Right cardiac atrium (tissue), 5 donors: ENCODE measurements around the gene CARS1. TPM values are rescaled to one million over a fixed set of nuclear protein-coding genes. Genes with fewer than 3 reads are reported as not detected.
A peak's percentile ranks its signal among the peaks of the same experiment; 100 is the strongest.

ENCODE experiments used
- ATAC-seq, 2 donors: fragments of 200-7000 bp; cut with Tn5 transposase; one replicate each; pipeline versions ENCODE4 v1.8.0 to v1.9.1; 2020; ENCODE audit warnings: moderate library complexity in 2 of 2, mild to moderate bottlenecking in 1 of 2
- DNase-seq, 3 donors: peaks; one replicate each; pipeline ENCODE4 v3.0.0-alpha.2; 2020
- H3K27ac ChIP-seq: one replicate; pipeline ENCODE4 v1.5.1; 2013; ENCODE audit warnings: mild to moderate bottlenecking, low read length, control low read depth, moderate library complexity
- H3K27me3 ChIP-seq: one replicate; pipeline ENCODE4 v1.6.1; 2013; ENCODE audit not compliant: control insufficient read depth, insufficient read depth
- H3K4me1 ChIP-seq: one replicate; pipeline ENCODE4 v1.6.1; 2013; ENCODE audit warnings: low read length; ENCODE audit not compliant: control insufficient read depth, insufficient read depth
- H3K4me3 ChIP-seq: one replicate; pipeline ENCODE4 v1.5.1; 2013; ENCODE audit warnings: low read length, control low read depth
- H3K9me3 ChIP-seq: one replicate; pipeline ENCODE4 v1.6.1; 2013; ENCODE audit warnings: low read length; ENCODE audit not compliant: control insufficient read depth
- WGBS: extraction: QIAGEN DNeasy Blood & Tissue Kit; methylation state at CpG from one replicate; pipeline ENCODE4 v1.1.7; 2013; 5-methylcytosine and 5-hydroxymethylcytosine counted together
- intact Hi-C, 4 donors: fragments of 100-400 bp; cut with DNase I; formaldehyde crosslinking; loops; one replicate each; pipeline versions ENCODE4 v1.11.0 to v1.14.0; 2022 to 2023
- polyA plus RNA-seq: library from polyadenylated mRNA; stranded (reverse); fragments of 200-250 nt; gene quantifications from one replicate; pipeline ENCODE4 v1.2.3, GENCODE V29; 2013
- total RNA-seq, 4 donors: library from RNA; stranded (reverse); fragmentation: NEBNext Ultra II Directional; extraction: Animal tissue kit (Norgen Biotek cat#: 25700); gene quantifications; one replicate each; pipeline ENCODE4 v1.2.1, GENCODE V29; 2021
- donor health status: healthy with polysubstance abuse.
- donor health status: DM: no; HTN: yes; CAD: no.
- donor health status: DM: no; HTN: no; CAD: no.
- donor health status: DM: no; HTN: yes; CAD: no; lungs with severe emphysema.
- donor health status: DM: yes; HTN: yes; CAD: no.

CARS1 gene
- total and polyA plus RNA-seq, 5 donors, result 10.8 to 18.8 (median 16.2) TPM

- ATAC-seq, result no peak
Measured at GRCh38 chr11:3096909-3097530, 39.8 kb upstream of the CARS1 start.

GRCh38 chr11:3095712-3096361, 38.6 kb upstream of the CARS1 start:
- WGBS, result 44% methylated on average over 15 of the region's 15 CpGs
- ATAC-seq (peak; percentile 38 to 75), DNase-seq (peak in 2 of 3 donors; percentile 60 to 68)
- Histone ChIP-seq H3K27me3 (no peaks in the 10 kb centered on the region), H3K27ac (peak overlapping the region; percentile 61), H3K4me3 (no peak overlapping the region), H3K4me1 (no peaks in the 10 kb centered on the region), H3K9me3 (no peaks in the 10 kb centered on the region)
- intact Hi-C loops, result no loop called here

More at GRCh38 chr11:3096909-3097530, 39.8 kb upstream of the CARS1 start:
- no peaks in the 10 kb centered on the region for H3K4me1 ChIP-seq
- intact Hi-C loops, result no loop called here
- WGBS, result 86% methylated on average over 10 of the region's 10 CpGs
- DNase-seq, result no peak
- no peaks in the 10 kb centered on the region for H3K9me3 ChIP-seq
- H3K27ac ChIP-seq, result no peak overlapping the region
- H3K4me3 ChIP-seq, result no peak overlapping the region
- no peaks in the 10 kb centered on the region for H3K27me3 ChIP-seq

DNA sequence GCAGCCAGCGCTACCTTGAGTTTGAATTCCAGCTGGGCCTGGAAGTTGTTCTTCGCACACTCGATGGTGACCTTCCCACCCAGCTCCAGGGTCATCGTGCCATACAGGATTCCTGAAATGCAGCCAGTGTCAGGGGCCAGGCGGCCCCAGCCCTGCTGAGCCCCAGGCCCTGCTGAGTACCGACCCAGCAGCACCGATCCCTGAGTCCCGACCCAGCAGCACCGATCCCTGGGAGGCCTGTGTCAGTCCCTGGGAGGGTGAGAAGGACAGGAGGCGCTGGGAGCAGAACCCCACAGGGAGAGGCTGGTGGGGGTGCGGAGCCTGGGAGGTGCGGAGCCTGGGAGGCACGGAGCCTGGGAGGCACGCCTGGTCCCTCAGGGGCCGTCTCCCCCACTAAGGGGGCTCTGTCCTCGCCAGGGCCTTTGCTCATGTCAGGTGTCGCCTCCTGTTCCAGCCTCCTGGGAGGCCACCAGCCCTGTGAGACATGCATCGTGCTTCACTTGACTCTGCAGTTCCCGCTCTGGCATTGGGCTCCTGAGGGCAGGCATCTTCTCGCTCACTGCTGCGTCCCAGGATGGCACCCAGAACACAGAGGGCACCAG, 37.1 kb upstream of the CARS1 start:
- Histone ChIP-seq H3K4me3 (no peak overlapping the region), H3K4me1 (no peaks in the 10 kb centered on the region), H3K9me3 (no peaks in the 10 kb centered on the region), H3K27me3 (no peaks in the 10 kb centered on the region), H3K27ac (no peak overlapping the region)
- ATAC-seq (no peak), DNase-seq (no peak)
- WGBS, result 89% methylated on average over 21 of the region's 21 CpGs
- intact Hi-C loops, result loop anchor here in 2 of 4 donors (5.0 kb wide), 1 partner anchor 57 kb away; no protein-coding TSS in a partner anchor

- 78% methylated on average over 36 of the region's 36 CpGs for WGBS
- DNase-seq, result peak in 1 of 3 donors; percentile 59
- intact Hi-C loops, result loop anchor here in 2 of 4 donors (5.0 kb wide), 1 partner anchor 56 kb away; no protein-coding TSS in a partner anchor
Measured at GRCh38 chr11:3093281-3094191, 36.3 kb upstream of the CARS1 start.

DNA sequence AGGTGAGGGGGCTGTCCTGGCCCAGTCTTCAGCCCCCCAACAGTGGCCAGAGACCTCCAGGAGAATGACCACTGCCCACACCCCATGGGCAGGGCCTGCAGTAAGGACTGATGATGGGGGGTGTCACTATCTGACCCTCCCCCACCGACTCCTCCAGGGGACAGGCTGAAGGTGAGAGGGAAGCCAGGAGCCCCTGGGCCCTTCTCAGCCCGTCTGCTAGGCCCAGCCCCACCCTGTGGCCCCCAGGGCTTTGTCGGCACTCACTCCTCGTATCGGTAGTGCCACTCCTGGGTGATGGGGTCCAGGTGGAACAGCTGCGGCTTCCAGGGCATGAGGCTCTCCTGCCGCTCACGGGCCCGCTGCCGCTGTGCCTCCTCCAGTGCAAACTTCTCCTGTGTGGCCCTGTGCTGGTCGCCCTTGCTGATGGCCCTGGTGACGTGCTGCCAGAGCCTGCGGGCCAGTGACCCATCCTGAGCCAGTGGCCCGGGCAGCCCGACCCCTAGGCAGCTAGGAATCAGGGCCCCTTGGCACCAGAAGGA, 35.4 kb upstream of the CARS1 start:
- Histone ChIP-seq H3K9me3 (no peaks in the 10 kb centered on the region), H3K27me3 (no peaks in the 10 kb centered on the region), H3K27ac (no peak overlapping the region), H3K4me1 (no peaks in the 10 kb centered on the region), H3K4me3 (no peak overlapping the region)
- peak in 1 of 3 donors; percentile 65 for DNase-seq
- ATAC-seq, result no peak
- intact Hi-C loops, result loop anchor here in 2 of 4 donors (5.0 kb wide), 1 partner anchor 55 kb away; no protein-coding TSS in a partner anchor
- 88% methylated on average over 15 of the region's 15 CpGs for WGBS

More at GRCh38 chr11:3093281-3094191, 36.3 kb upstream of the CARS1 start:
- Histone ChIP-seq H3K27me3 (no peaks in the 10 kb centered on the region), H3K4me1 (no peaks in the 10 kb centered on the region), H3K27ac (no peak overlapping the region), H3K9me3 (no peaks in the 10 kb centered on the region), H3K4me3 (no peak overlapping the region)
- peak in 1 of 2 donors; percentile 2 for ATAC-seq

DNA sequence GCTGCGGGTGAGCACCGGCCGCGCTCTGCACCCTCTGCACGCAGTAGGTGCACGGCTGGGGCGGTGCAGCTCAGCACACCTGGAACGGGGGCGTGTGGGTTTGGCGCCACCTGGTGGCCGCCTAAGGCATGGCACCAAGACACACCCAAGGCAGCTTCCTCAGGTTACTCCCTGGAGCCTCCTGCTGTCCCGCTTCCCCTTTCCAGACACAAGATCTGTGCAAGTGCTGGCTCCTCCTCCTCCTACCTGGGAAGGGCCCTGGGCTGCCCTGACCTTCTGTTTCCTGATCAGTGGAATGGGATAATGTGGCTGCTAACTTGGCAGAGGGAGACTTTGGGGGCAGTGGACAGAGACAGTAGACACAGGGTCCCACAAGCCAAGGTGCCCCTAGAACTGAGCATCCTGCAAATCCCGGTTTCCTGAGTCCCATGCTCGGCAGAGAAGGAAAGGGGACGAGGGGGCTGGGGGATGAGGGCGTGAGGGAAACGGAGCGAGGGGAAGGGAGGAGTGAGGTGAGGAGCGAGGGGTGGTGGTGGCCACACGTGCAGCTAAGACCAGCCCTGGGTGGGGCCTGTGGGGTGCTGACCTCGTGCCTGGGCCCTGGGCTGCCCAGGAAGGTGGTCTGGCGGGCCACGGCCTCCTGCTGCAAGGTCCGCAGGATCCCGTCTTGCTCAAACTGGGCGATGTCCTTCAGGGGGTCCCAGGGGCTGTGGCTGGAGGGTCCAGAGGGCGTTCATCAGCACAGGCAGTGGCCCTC, 34.8 kb upstream of the CARS1 start:
- no peaks in the 10 kb centered on the region for H3K4me1 ChIP-seq
- intact Hi-C loops, result loop anchor here (2.0 to 5.0 kb wide), 3 partner anchors 53 to 55 kb away; no protein-coding TSS in a partner anchor
- ATAC-seq (peak; percentile 44 to 61), DNase-seq (peak in 2 of 3 donors; percentile 82 to 85)
- no peak overlapping the region for H3K27ac ChIP-seq
- no peaks in the 10 kb centered on the region for H3K9me3 ChIP-seq
- 44% methylated on average over 27 of the region's 27 CpGs for WGBS
- no peaks in the 10 kb centered on the region for H3K27me3 ChIP-seq
- H3K4me3 ChIP-seq, result no peak overlapping the region

GRCh38 chr11:3091081-3091845, 34.0 kb upstream of the CARS1 start:
- intact Hi-C loops, result loop anchor here (2.0 to 5.0 kb wide), 3 partner anchors 52 to 54 kb away; no protein-coding TSS in a partner anchor
- Histone ChIP-seq H3K4me3 (no peak overlapping the region), H3K27me3 (no peaks in the 10 kb centered on the region), H3K27ac (no peak overlapping the region), H3K4me1 (no peaks in the 10 kb centered on the region), H3K9me3 (no peaks in the 10 kb centered on the region)
- ATAC-seq, result no peak
- peak in 2 of 3 donors; percentile 43 to 58 for DNase-seq
- WGBS, result 71% methylated on average over 14 of the region's 14 CpGs

DNA sequence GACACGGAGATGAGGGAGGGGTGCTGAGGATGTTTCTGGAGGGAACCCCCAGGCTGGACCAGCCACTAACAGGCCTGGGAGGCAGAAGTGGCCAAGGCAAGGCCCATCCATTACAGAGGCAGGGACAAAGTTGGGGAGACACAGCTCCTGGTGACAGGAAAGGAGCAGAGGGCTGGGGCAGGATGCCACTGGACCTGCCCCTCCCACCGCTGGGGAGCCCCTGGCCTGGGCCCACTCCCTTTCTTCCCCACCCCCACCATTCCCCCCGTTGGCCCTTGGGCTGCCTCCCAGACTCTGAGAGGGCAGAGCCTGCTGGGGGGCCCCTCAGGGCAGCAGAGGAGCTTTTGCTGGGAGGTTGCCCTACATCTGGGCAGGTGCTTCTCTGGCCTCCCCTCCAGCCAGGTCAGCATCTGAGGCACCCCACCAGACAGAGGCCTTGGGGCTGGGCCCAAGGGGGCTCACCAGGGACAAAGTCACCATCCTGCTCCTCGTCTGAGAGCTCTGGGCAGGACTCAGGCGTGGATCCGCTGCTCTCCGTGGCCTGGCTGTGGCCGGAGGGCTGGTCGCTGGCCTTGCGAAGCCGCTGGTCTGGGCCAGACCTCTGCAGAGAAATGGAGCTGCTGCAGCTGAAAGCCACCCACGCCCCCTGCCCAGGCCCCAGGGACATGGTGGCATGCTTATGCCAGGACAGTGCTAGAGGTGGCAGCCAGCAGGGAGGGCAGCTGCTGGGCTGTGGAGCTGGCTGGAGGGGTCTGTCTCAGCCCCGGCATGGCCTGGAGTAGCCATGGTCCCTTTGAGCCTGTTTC, 33.1 kb upstream of the CARS1 start:
- DNase-seq (peak in 1 of 3 donors; percentile 55), ATAC-seq (no peak)
- WGBS, result 93% methylated on average over 13 of the region's 13 CpGs
- H3K4me3 ChIP-seq, result no peak overlapping the region
- no peak overlapping the region for H3K27ac ChIP-seq
- no peaks in the 10 kb centered on the region for H3K9me3 ChIP-seq
- H3K27me3 ChIP-seq, result no peaks in the 10 kb centered on the region
- no peaks in the 10 kb centered on the region for H3K4me1 ChIP-seq
- intact Hi-C loops, result loop anchor here (2.0 to 5.0 kb wide), 3 partner anchors 51 to 53 kb away; no protein-coding TSS in a partner anchor
